Endothelial cell of umbilical vein (primary cell): ENCODE data around the gene ADAMTS14. TPM values are rescaled to one million over a fixed set of nuclear protein-coding genes. Genes with fewer than 3 reads are reported as not detected.
"Not testable (repeated sequence)": the region's sequence is repeated elsewhere in the genome, so short reads cannot be mapped to it uniquely, and the experiment has no call there.

Experiments
- BruUV-seq: library from RNA; stranded (reverse); fragments of 400-500 nt; replicated peaks from 2 replicates; lab custom pipeline; 2021; lab: Mats Ljungman, UMichigan
- CTCF ChIA-PET: fragments of 300-600, 350-600 bp; sonication (Branson Sonifier 250); formaldehyde crosslinking; loops from one replicate; lab custom pipeline; 2021; ENCODE audit warnings: antibody characterized with exemption, inconsistent platforms; lab: Charles Lee
- POLR2A ChIA-PET: fragments of 300-600, 350-600 bp; sonication (Branson Sonifier 250); formaldehyde crosslinking; loops from one replicate; lab custom pipeline; 2021; ENCODE audit warnings: antibody characterized with exemption, inconsistent platforms; lab: Charles Lee
- DNase-seq: peaks from one replicate; pipeline ENCODE4 v3.0.0-alpha.2; 2011; ENCODE audit warnings: low read depth, low spot score
- FAIRE-seq: peaks from 2 replicates; lab custom pipeline; 2011; peaks lifted over from hg19 to GRCh38; lab: Jason Lieb, UNC
- H2AFZ ChIP-seq: 2 replicates; pipeline ENCODE4 v1.6.0; 2012; ENCODE audit warnings: low read depth, low read length, control low read depth, inconsistent platforms
- H3K27ac ChIP-seq: 2 replicates; pipeline ENCODE4 v1.5.1; 2011; ENCODE audit warnings: low read depth, mild to moderate bottlenecking, control low read depth, low read length, moderate library complexity; ENCODE audit not compliant: insufficient read depth
- H3K27me3 ChIP-seq, 2 experiments: 2 replicates each; pipeline versions ENCODE4 v1.6.0 to v1.6.1; 2011; ENCODE audit warnings: low read length in 2 of 2, mixed read lengths in 1 of 2; ENCODE audit not compliant: control insufficient read depth in 2 of 2, insufficient read depth in 2 of 2
- H3K36me3 ChIP-seq, 2 experiments: 2 replicates in 1 of 2; 3 replicates in 1 of 2; pipeline ENCODE4 v1.5.1; 2011; ENCODE audit warnings: low read length in 2 of 2, mild to moderate bottlenecking in 1 of 2, moderate library complexity in 1 of 2; ENCODE audit not compliant: control insufficient read depth in 2 of 2, insufficient read depth in 2 of 2; ENCODE audit errors: extremely low read depth in 1 of 2
- H3K4me1 ChIP-seq: 3 replicates; pipeline ENCODE4 v1.5.1; 2011; ENCODE audit warnings: mild to moderate bottlenecking, low read length; ENCODE audit not compliant: control insufficient read depth, insufficient read depth; ENCODE audit errors: extremely low read depth
- H3K4me2 ChIP-seq: 2 replicates; pipeline ENCODE4 v1.6.1; 2011; ENCODE audit warnings: low read length, control low read depth, mixed read lengths; ENCODE audit not compliant: insufficient read depth
- H3K4me3 ChIP-seq, 3 experiments: fragments of 200-600 bp in 1 of 3; sonication (generic), shearing (Covaris generic) in 1 of 3; replicated peaks in 1 of 3; 2 replicates each; pipeline ENCODE4 v1.5.1; 2011 to 2016; ENCODE audit warnings: control low read depth in 3 of 3, low read length in 3 of 3, mild to moderate bottlenecking in 2 of 3, inconsistent platforms in 1 of 3, low read depth in 1 of 3, moderate library complexity in 1 of 3; ENCODE audit not compliant: insufficient read depth in 1 of 3
- H3K79me2 ChIP-seq: 2 replicates; pipeline ENCODE4 v1.6.0; 2012; ENCODE audit warnings: low read length, inconsistent platforms; ENCODE audit not compliant: control insufficient read depth, insufficient read depth
- H3K9ac ChIP-seq: replicated peaks from 2 replicates; pipeline ENCODE3; 2011; ENCODE audit warnings: low read length, control low read depth; ENCODE audit not compliant: insufficient read depth; ENCODE audit errors: extremely low read depth
- H3K9me1 ChIP-seq: replicated peaks from 3 replicates; pipeline ENCODE4 v1.6.0; 2011; ENCODE audit warnings: mild to moderate bottlenecking, low read length; ENCODE audit not compliant: control insufficient read depth, insufficient read depth; ENCODE audit errors: extremely low read depth
- H3K9me3 ChIP-seq: replicated peaks from 2 replicates; pipeline ENCODE4 v1.5.1; 2012; ENCODE audit warnings: low read length, inconsistent platforms; ENCODE audit not compliant: control insufficient read depth, insufficient read depth
- H4K20me1 ChIP-seq: replicated peaks from 2 replicates; pipeline ENCODE3; 2011; ENCODE audit warnings: mild to moderate bottlenecking, low read length; ENCODE audit not compliant: control insufficient read depth, insufficient read depth; ENCODE audit errors: extremely low read depth
- dilution Hi-C: fragments of 300-500 bp; cut with MboI; formaldehyde crosslinking; loops from one replicate; pipeline ENCODE4 v1.15.0; 2019; ENCODE audit warnings: low sequenced_read_pairs; ENCODE audit not compliant: extremely low pct_ligation_motif_present
- intact Hi-C: fragments of 100-400 bp; cut with micrococcal nuclease; formaldehyde crosslinking; loops from one replicate; pipeline ENCODE4 v1.10.0; 2022
- polyA plus RNA-seq, 4 experiments: library from polyadenylated mRNA; depleted of rRNA in 3 of 4; stranded (reverse) in 3 of 4; unstranded in 1 of 4; fragments of >200 nt; gene quantifications; 2 replicates each; pipeline versions ENCODE4 v1.2.1 to v1.2.3, GENCODE V29; 2011 to 2012; ENCODE audit warnings: missing spikeins in 1 of 4
- total RNA-seq: library from RNA; stranded (reverse); gene quantifications from 2 replicates; pipeline ENCODE4 v1.2.3, GENCODE V29; 2021

The ADAMTS14 gene
- total and polyA plus RNA-seq, 2 donors (not counting 3 experiments of a cell fraction or from before 2014, with no cell fraction given): not detected

- H3K4me1 ChIP-seq, H3K79me2 ChIP-seq, H3K4me2 ChIP-seq, CTCF ChIA-PET, H3K36me3 ChIP-seq, H3K27me3 ChIP-seq, H3K9ac ChIP-seq, H2AFZ ChIP-seq, DNase-seq, H4K20me1 ChIP-seq, H3K4me3 ChIP-seq, BruUV-seq, intact Hi-C loops, dilution Hi-C loops, H3K9me1 ChIP-seq, H3K9me3 ChIP-seq, H3K27ac ChIP-seq, FAIRE-seq, POLR2A ChIA-PET: not testable (repeated sequence)
These were observed 32.5 kb upstream of the ADAMTS14 start for GRCh38 chr10:70639640-70640383.

- POLR2A ChIA-PET, H3K9ac ChIP-seq, BruUV-seq, H3K27ac ChIP-seq, dilution Hi-C loops, H2AFZ ChIP-seq, H3K9me1 ChIP-seq, FAIRE-seq, H3K4me2 ChIP-seq, H3K79me2 ChIP-seq, DNase-seq, H3K36me3 ChIP-seq, H4K20me1 ChIP-seq, H3K4me3 ChIP-seq, intact Hi-C loops, H3K27me3 ChIP-seq, H3K9me3 ChIP-seq, CTCF ChIA-PET, H3K4me1 ChIP-seq: not testable (repeated sequence)
These were observed 29.0 kb upstream of the ADAMTS14 start for GRCh38 chr10:70643272-70643671.

GRCh38 chr10:70644959-70645358, 27.3 kb upstream of the ADAMTS14 start:
- H3K4me1 ChIP-seq, H3K4me3 ChIP-seq, H3K9me1 ChIP-seq, DNase-seq, H3K27ac ChIP-seq, dilution Hi-C loops, H3K9me3 ChIP-seq, H3K9ac ChIP-seq, H4K20me1 ChIP-seq, intact Hi-C loops, H3K79me2 ChIP-seq, H3K4me2 ChIP-seq, H3K27me3 ChIP-seq, FAIRE-seq, POLR2A ChIA-PET, BruUV-seq, H2AFZ ChIP-seq, H3K36me3 ChIP-seq: not testable (repeated sequence)
- CTCF ChIA-PET: interaction anchor here (0.8 to 1.6 kb wide), 2 partner anchors 8 to 12 kb away, joined by 3 to 5 read pairs; no protein-coding TSS in a partner anchor
